Breast epithelium (tissue), 3 donors: ENCODE results near the gene MFAP5.

ENCODE experiments used
- CTCF ChIP-seq, 3 donors: fragments of 450-650 bp; IDR thresholded peaks; one replicate each; pipeline ENCODE4 v1.5.1; 2016 to 2017; ENCODE audit warnings: antibody characterized with exemption in 3 of 3, mild to moderate bottlenecking in 3 of 3, moderate library complexity in 3 of 3
- POLR2A ChIP-seq: fragments of 450-650 bp; IDR thresholded peaks from one replicate; pipeline ENCODE4 v1.6.1; 2016; ENCODE audit warnings: antibody characterized with exemption, mild to moderate bottlenecking, moderate library complexity
- POLR2AphosphoS5 ChIP-seq, 3 donors: sonication (generic); formaldehyde crosslinking; IDR thresholded peaks; one replicate each; pipeline ENCODE4 v1.6.1; 2017; ENCODE audit warnings: antibody characterized with exemption in 3 of 3

DNA sequence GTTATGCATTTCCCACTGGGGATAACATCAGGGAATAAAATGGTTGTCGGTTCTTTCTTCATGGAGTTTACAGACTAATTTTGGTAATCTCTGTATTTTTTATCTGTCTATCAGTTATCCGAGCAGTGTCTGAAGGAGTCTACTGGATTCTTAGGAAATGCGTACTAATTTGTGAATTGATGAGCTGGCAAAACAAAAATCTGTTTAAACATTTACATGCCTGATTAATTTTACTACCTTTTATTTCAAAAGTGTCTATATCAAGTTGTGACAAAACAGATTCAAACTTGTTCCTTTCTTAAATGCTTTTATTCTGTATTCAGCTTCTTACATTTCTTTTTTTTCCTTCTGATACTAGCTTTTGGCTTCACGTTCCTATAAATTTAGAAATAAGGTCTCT is 39.5 kb upstream of the MFAP5 start:
- TF ChIP-seq POLR2AphosphoS5 (IDR thresholded peaks at IDR 0.05) (no peak), CTCF (IDR thresholded peaks at IDR 0.05) (no peak), POLR2A (no peak)
